K562 (cell line): ENCODE measurements around the gene MAGEE1. TPM values are rescaled to one million over a fixed set of nuclear protein-coding genes. Genes with fewer than 3 reads are reported as not detected.

Experiments
- ATAC-seq: fragments of 200-7000 bp; cut with Tn5 transposase; 3 replicates; pipeline ENCODE4 v1.9.1; 2020; ENCODE audit warnings: moderate library complexity
- BruUV-seq: library from RNA; stranded (reverse); fragments of 400-500 nt; replicated peaks from 2 replicates; lab custom pipeline; 2021; lab: Mats Ljungman, UMichigan
- CTCF ChIA-PET: fragments of 300-600 bp; formaldehyde crosslinking; extraction: SDS; loops from one replicate; lab custom pipeline; 2021; ENCODE audit warnings: low intra/inter-chr PET ratio; lab: Yijun Ruan, JAX
- POLR2A ChIA-PET: fragments of 300-600, 350-650 bp; sonication (Branson Sonifier 250); formaldehyde crosslinking; extraction: SDS; loops from one replicate; lab custom pipeline; 2021; ENCODE audit warnings: antibody characterized with exemption, inconsistent platforms; lab: Yijun Ruan, JAX
- DNase-seq, 4 experiments: peaks; one replicate each; pipeline versions ENCODE4 v3.0.0 to v3.0.0-alpha.2; 2011 to 2018; ENCODE audit warnings: low spot score in 3 of 4, mixed read lengths in 3 of 4; ENCODE audit errors: extremely low read depth in 1 of 4
- FAIRE-seq: peaks from 2 replicates; lab custom pipeline; 2011; peaks lifted over from hg19 to GRCh38; lab: Jason Lieb, UNC
- H2AFZ ChIP-seq: 2 replicates; pipeline ENCODE4 v1.6.0; 2011; ENCODE audit warnings: low read depth, low read length, control low read depth, inconsistent platforms
- H3K27ac ChIP-seq: fragments of 200-600 bp; 3 replicates; pipeline ENCODE4 v1.8.0; 2011; ENCODE audit warnings: low read depth, mild to moderate bottlenecking, control low read depth, inconsistent platforms, low read length, moderate library complexity, mixed read lengths; ENCODE audit errors: extremely low read depth
- H3K27me3 ChIP-seq, 2 experiments: fragments of 300-600 bp in 1 of 2; 2 replicates in 1 of 2; 3 replicates in 1 of 2; pipeline versions ENCODE4 v1.6.0 to v1.8.0; 2011; ENCODE audit warnings: inconsistent platforms in 2 of 2, low read length in 2 of 2, mild to moderate bottlenecking in 1 of 2, mixed read lengths in 1 of 2, moderate library complexity in 1 of 2; ENCODE audit not compliant: control insufficient read depth in 2 of 2, insufficient read depth in 2 of 2
- H3K36me3 ChIP-seq: fragments of 300-600 bp; 3 replicates; pipeline ENCODE4 v1.8.0; 2011; ENCODE audit warnings: mild to moderate bottlenecking, low read length, inconsistent platforms; ENCODE audit not compliant: control insufficient read depth, insufficient read depth
- H3K4me1 ChIP-seq, 2 experiments: fragments of 200-600 bp in 1 of 2; replicated peaks in 1 of 2; 2 replicates in 1 of 2; 3 replicates in 1 of 2; pipeline versions ENCODE4 v1.5.1 to v1.8.0; 2011; ENCODE audit warnings: inconsistent platforms in 2 of 2, low read length in 2 of 2, mild to moderate bottlenecking in 1 of 2, mixed read lengths in 1 of 2, moderate library complexity in 1 of 2; ENCODE audit not compliant: control insufficient read depth in 2 of 2, insufficient read depth in 2 of 2
- H3K4me2 ChIP-seq: 2 replicates; pipeline ENCODE4 v1.6.1; 2011; ENCODE audit warnings: low read length, control low read depth, inconsistent platforms, mixed read lengths; ENCODE audit not compliant: insufficient read depth
- H3K4me3 ChIP-seq: fragments of 200-600 bp; sonication (generic), shearing (Covaris generic); 2 replicates; pipeline ENCODE4 v1.5.1; 2016; ENCODE audit warnings: control low read depth, inconsistent platforms
- H3K79me2 ChIP-seq: fragments of 200-600 bp; 3 replicates; pipeline ENCODE4 v1.8.0; 2011; ENCODE audit warnings: low read length, inconsistent platforms; ENCODE audit not compliant: control insufficient read depth, insufficient read depth
- H3K9ac ChIP-seq, 2 experiments: 2 replicates each; pipeline versions ENCODE4 v1.6.0 to v1.6.1; 2011; ENCODE audit warnings: low read depth in 2 of 2, low read length in 2 of 2, control low read depth in 1 of 2, inconsistent platforms in 1 of 2, mild to moderate bottlenecking in 1 of 2, mixed read lengths in 1 of 2; ENCODE audit not compliant: insufficient read depth in 1 of 2
- H3K9me1 ChIP-seq: one replicate; pipeline ENCODE4 v1.6.0; 2011; ENCODE audit warnings: inconsistent platforms, mild to moderate bottlenecking, low read length, moderate library complexity; ENCODE audit not compliant: control insufficient read depth, insufficient read depth
- H3K9me3 ChIP-seq: replicated peaks from 2 replicates; pipeline ENCODE4 v1.5.1; 2011; ENCODE audit warnings: low read depth, low read length, inconsistent platforms; ENCODE audit not compliant: control insufficient read depth, insufficient read depth
- H4K20me1 ChIP-seq: replicated peaks from 2 replicates; pipeline ENCODE4 v1.6.1; 2011; ENCODE audit warnings: low read length, inconsistent platforms, mixed read lengths; ENCODE audit not compliant: control insufficient read depth, insufficient read depth
- CEBPG ChIP-seq, 3 experiments: fragments of 200-800 bp in 1 of 3; sonication (Bioruptor generic) in 1 of 3; sonication (generic) in 1 of 3; formaldehyde crosslinking in 1 of 3; IDR thresholded peaks in 2 of 3; conservative IDR thresholded peaks in 1 of 3; 2 replicates each; pipeline versions ENCODE4 v1.6.1 to v1.8.0; 2016 to 2022; ENCODE audit warnings: missing compliant biosample characterization in 2 of 3, missing genetic modification characterization in 2 of 3, mild to moderate bottlenecking in 1 of 3, missing genetic modification reagents in 1 of 3
- RAD21 ChIP-seq, 2 experiments: fragments of 250-450 bp in 1 of 2; fragments of 450-650 bp in 1 of 2; sonication (Bioruptor Pico) in 1 of 2; formaldehyde crosslinking in 1 of 2; IDR thresholded peaks in 1 of 2; conservative IDR thresholded peaks in 1 of 2; 2 replicates each; pipeline versions ENCODE4 v1.4.0 to v1.8.0; 2020 to 2022; ENCODE audit warnings: mild to moderate bottlenecking in 2 of 2, moderate library complexity in 1 of 2
- WGBS: fragments of 100-300 bp; shearing (Covaris generic); methylation state at CpG from one replicate; pipeline ENCODE4 v1.1.6; 2016; ENCODE audit warnings: low coverage, mixed read lengths; ENCODE audit not compliant: insufficient coverage; ENCODE audit errors: missing lambda C conversion rate; 5-methylcytosine and 5-hydroxymethylcytosine counted together
- in situ Hi-C: fragments of 300-500 bp; cut with MboI; formaldehyde crosslinking; loops from 4 replicates; pipeline ENCODE4 v1.15.0; 2018; ENCODE audit warnings: inconsistent platforms, mixed read lengths
- intact Hi-C: fragments of 100-400 bp; cut with micrococcal nuclease; formaldehyde crosslinking; loops from 2 replicates; pipeline ENCODE4 v1.14.2; 2022
- polyA plus RNA-seq, 8 experiments: library from polyadenylated mRNA; depleted of rRNA in 4 of 8; stranded (reverse) in 5 of 8; unstranded in 3 of 8; fragments of >200 nt; fragmentation: Nextera tagmentation in 2 of 8; fragmentation: Illumina TruSeq in 1 of 8; extraction: Ambion mirVana in 2 of 8; extraction: Trizol in 1 of 8; gene quantifications; 2 replicates each; pipeline versions ENCODE4 v1.2.1 to v1.2.3, GENCODE V29; 2011 to 2014; ENCODE audit warnings: inconsistent platforms in 1 of 8, missing spikeins in 1 of 8
- total RNA-seq, 7 experiments: library from RNA; depleted of rRNA in 6 of 7; stranded (reverse); fragments of >200 nt in 6 of 7; fragmentation: Illumina TruSeq in 2 of 7; extraction: Trizol in 2 of 7; gene quantifications; 2 replicates each; pipeline versions ENCODE4 v1.2.1 to v1.2.3, GENCODE V29; 2011 to 2021; ENCODE audit warnings: low replicate concordance in 1 of 7
- TF ChIP-seq, protein P1 (sequence below): sonication (generic); formaldehyde crosslinking; IDR thresholded peaks from 2 replicates; pipeline ENCODE4 v1.8.0; 2022; ENCODE audit warnings: mild to moderate bottlenecking, missing genetic modification reagents
- TF ChIP-seq, protein P2 (sequence below), 3 experiments: IDR thresholded peaks in 2 of 3; conservative IDR thresholded peaks in 1 of 3; 2 replicates each; pipeline ENCODE4 v1.5.1; 2011 to 2012; ENCODE audit warnings: low read length in 3 of 3, mild to moderate bottlenecking in 3 of 3, control low read depth in 2 of 3, improper control_type of control experiment in 1 of 3, inconsistent platforms in 1 of 3, low read depth in 1 of 3, mixed read lengths in 1 of 3, moderate library complexity in 1 of 3; ENCODE audit not compliant: insufficient read depth in 2 of 3

Gene MAGEE1
- total and polyA plus RNA-seq, 9 of the 15 experiments (the other 6 are each of a cell fraction or from before 2014, with no cell fraction given): 0.01 to 0.11 (median 0.04) TPM; not detected in 5

DNA sequence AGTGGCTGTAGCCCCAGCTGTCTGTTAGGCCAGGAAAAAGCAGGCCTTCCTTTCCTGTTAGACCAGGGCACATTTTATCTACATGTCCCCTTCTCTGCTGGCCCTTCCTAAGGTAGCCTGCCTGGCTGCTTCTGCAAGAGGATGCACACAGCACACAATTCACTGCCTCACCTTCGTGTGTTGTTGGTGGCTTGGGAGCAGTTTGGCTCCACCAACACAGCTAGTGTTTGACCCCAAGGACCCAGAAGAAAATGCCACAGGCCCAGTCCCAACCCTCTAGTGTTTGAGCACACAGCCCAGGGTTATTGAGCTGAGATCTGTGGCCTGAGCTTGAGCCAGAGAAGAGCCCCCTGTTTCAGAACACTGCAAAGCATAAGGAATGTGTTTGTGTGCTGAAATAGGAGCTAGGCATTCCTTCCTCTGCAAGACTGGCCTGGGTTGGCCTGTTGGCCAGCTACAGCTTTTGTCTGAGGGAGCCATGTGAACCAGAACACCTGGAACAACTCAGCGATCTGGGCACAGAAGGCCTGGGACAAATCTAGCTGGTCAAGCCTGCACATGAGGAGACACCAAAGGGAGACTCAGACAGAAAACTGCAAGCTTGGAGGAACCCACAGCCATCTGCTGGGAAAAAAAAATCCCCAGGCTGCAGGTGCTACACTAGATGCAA, 26.4 kb downstream of the MAGEE1 start:
- no peak overlapping the region for H3K4me3 ChIP-seq
- no peaks in the 10 kb centered on the region for H3K4me1 ChIP-seq
- no peaks in the 10 kb centered on the region for H4K20me1 ChIP-seq
- H3K27ac ChIP-seq: no peak overlapping the region
- intact Hi-C loops: loop anchor here (10.0 kb wide), 1 partner anchor 179 kb away; no protein-coding TSS in a partner anchor
- H3K9me3 ChIP-seq: no peaks in the 10 kb centered on the region
- no peaks in the 10 kb centered on the region for H3K9me1 ChIP-seq
- TF ChIP-seq, protein P1, sequence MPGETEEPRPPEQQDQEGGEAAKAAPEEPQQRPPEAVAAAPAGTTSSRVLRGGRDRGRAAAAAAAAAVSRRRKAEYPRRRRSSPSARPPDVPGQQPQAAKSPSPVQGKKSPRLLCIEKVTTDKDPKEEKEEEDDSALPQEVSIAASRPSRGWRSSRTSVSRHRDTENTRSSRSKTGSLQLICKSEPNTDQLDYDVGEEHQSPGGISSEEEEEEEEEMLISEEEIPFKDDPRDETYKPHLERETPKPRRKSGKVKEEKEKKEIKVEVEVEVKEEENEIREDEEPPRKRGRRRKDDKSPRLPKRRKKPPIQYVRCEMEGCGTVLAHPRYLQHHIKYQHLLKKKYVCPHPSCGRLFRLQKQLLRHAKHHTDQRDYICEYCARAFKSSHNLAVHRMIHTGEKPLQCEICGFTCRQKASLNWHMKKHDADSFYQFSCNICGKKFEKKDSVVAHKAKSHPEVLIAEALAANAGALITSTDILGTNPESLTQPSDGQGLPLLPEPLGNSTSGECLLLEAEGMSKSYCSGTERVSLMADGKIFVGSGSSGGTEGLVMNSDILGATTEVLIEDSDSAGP (CRISPR knock-in tag): no peak
- in situ Hi-C loops: no loop called here
- no peak overlapping the region for H3K9ac ChIP-seq
- H3K4me2 ChIP-seq: no peak overlapping the region
- ChIA-PET POLR2A (no interaction called here), CTCF (no interaction called here)
- no peaks in the 10 kb centered on the region for H3K36me3 ChIP-seq
- 10% methylated on average over 2 of the region's 2 CpGs for WGBS
- DNase-seq (no peak), ATAC-seq (no peak), FAIRE-seq (no peak)
- no TSS peak for BruUV-seq
- H3K79me2 ChIP-seq: no peaks in the 10 kb centered on the region
- no peaks in the 10 kb centered on the region for H3K27me3 ChIP-seq
- H2AFZ ChIP-seq: no peak overlapping the region

DNA sequence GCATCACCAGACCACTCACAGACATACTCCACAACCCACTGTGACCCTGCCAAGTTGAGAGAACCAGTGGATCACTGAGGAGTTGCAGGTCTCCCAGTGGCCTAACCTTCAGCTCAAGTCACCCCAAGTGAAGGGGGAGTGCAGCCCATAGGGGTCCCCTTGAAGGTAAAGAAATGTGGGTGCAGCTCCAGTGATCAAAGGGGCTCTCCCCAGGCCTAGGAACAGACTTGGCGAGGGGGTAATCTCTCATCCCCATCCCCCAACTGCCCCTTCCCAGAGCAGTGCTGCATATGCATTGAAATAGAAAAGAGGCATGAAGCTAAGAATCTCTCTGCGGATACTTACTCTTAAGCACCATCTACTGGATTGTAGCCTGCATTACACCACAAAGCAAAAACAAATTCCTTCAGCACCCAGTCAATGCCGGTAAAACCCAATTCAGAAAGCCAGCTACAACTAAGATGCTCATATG, 27.0 kb downstream of the MAGEE1 start:
- no peak overlapping the region for H3K9ac ChIP-seq
- BruUV-seq: no TSS peak
- H3K9me3 ChIP-seq: no peaks in the 10 kb centered on the region
- no peak overlapping the region for H3K4me3 ChIP-seq
- CTCF ChIA-PET: no interaction called here
- TF ChIP-seq CEBPG (CRISPR knock-in tag; IDR thresholded peaks at IDR 0.05) (no peak), CEBPG (tag; conservative IDR thresholded peaks at IDR 0.05 in 1 of 2, IDR thresholded peaks at IDR 0.05 in 1 of 2) (no peak), RAD21 (CRISPR knock-in tag; conservative IDR thresholded peaks at IDR 0.05 in 1 of 2, IDR thresholded peaks at IDR 0.05 in 1 of 2) (peak in 1 of 2 experiments; percentile 31; a peak in 2 of 4 replicates)
- TF ChIP-seq, protein P2, sequence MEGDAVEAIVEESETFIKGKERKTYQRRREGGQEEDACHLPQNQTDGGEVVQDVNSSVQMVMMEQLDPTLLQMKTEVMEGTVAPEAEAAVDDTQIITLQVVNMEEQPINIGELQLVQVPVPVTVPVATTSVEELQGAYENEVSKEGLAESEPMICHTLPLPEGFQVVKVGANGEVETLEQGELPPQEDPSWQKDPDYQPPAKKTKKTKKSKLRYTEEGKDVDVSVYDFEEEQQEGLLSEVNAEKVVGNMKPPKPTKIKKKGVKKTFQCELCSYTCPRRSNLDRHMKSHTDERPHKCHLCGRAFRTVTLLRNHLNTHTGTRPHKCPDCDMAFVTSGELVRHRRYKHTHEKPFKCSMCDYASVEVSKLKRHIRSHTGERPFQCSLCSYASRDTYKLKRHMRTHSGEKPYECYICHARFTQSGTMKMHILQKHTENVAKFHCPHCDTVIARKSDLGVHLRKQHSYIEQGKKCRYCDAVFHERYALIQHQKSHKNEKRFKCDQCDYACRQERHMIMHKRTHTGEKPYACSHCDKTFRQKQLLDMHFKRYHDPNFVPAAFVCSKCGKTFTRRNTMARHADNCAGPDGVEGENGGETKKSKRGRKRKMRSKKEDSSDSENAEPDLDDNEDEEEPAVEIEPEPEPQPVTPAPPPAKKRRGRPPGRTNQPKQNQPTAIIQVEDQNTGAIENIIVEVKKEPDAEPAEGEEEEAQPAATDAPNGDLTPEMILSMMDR (IDR thresholded peaks at IDR 0.05 in 2 of 3, conservative IDR thresholded peaks at IDR 0.05 in 1 of 3; ENCODE audit: insufficient read depth in 2 of 3, low read depth in 1 of 3, low read length in 3 of 3): peak in 2 of 3 experiments; percentile 23 to 36; a peak in 2 of 6 replicates
- H3K36me3 ChIP-seq: no peaks in the 10 kb centered on the region
- H3K9me1 ChIP-seq: no peaks in the 10 kb centered on the region
- intact Hi-C loops (loop anchor here (10.0 kb wide), 1 partner anchor 180 kb away; no protein-coding TSS in a partner anchor), in situ Hi-C loops (no loop called here)
- no peak overlapping the region for H3K4me2 ChIP-seq
- POLR2A ChIA-PET: no interaction called here
- ATAC-seq: no peak; the same call in 2 of the 3 replicates
- no peaks in the 10 kb centered on the region for H3K27me3 ChIP-seq
- no peaks in the 10 kb centered on the region for H4K20me1 ChIP-seq
- no peaks in the 10 kb centered on the region for H3K79me2 ChIP-seq
- peak in 3 of 4 experiments; percentile 1 to 4 (median 3) for DNase-seq
- H3K4me1 ChIP-seq: no peaks in the 10 kb centered on the region
- FAIRE-seq: no peak
- WGBS: 0% methylated on average over 2 of the region's 3 CpGs
- no peak overlapping the region for H2AFZ ChIP-seq
- no peak overlapping the region for H3K27ac ChIP-seq
